Measurements from ENCODE around the gene ELN.
A peak's percentile ranks its signal among the peaks of the same experiment; 100 is the strongest.
"Not testable (repeated sequence)": the region's sequence is repeated elsewhere in the genome, so short reads cannot be mapped to it uniquely, and the experiment has no call there.

ELN gene

GRCh38 chr7:74044366-74045350 lies 16.7 kb downstream of the ELN start:
- ATAC-seq (replicated peaks), result no peak
- Mint-ChIP-seq H3K4me3 (no peak overlapping the region), H3K9me3 (no peaks in the 10 kb centered on the region), H3K27ac (no peak overlapping the region), H3K27me3 (peaks cover 6 to 49% of the 10 kb centered on the region in 2 donors), H3K36me3 (ENCODE audit: insufficient read depth) (no peaks in the 10 kb centered on the region), H3K4me1 (ENCODE audit: low read depth in 2 of 2) (no peaks in the 10 kb centered on the region)
- DNase-seq, result no peak

GRCh38 chr7:74046581-74046980 lies 18.6 kb downstream of the ELN start:
- ATAC-seq (replicated peaks); H3K9me3 Mint-ChIP-seq; H3K36me3 Mint-ChIP-seq (ENCODE audit: insufficient read depth); DNase-seq; H3K4me3 Mint-ChIP-seq; H3K4me1 Mint-ChIP-seq (ENCODE audit: low read depth in 2 of 2); H3K27ac Mint-ChIP-seq: not testable (repeated sequence)
- peaks cover 6 to 32% of the 10 kb centered on the region in 2 donors for H3K27me3 Mint-ChIP-seq

- Mint-ChIP-seq H3K4me3 (no peak overlapping the region), H3K36me3 (ENCODE audit: insufficient read depth) (no peaks in the 10 kb centered on the region), H3K27ac (no peak overlapping the region), H3K27me3 (peaks cover 6 to 18% of the 10 kb centered on the region in 2 donors), H3K4me1 (ENCODE audit: low read depth in 2 of 2) (peaks cover 0 to 8% of the 10 kb centered on the region in 2 donors), H3K9me3 (no peaks in the 10 kb centered on the region)
- no peak for DNase-seq
- ATAC-seq (replicated peaks), result no peak
These were observed 19.9 kb downstream of the ELN start for GRCh38 chr7:74047804-74048380.

- Mint-ChIP-seq H3K27me3 (peaks cover 0 to 6% of the 10 kb centered on the region in 2 donors), H3K4me3 (no peak overlapping the region), H3K9me3 (no peaks in the 10 kb centered on the region), H3K4me1 (ENCODE audit: low read depth in 2 of 2) (peaks cover 0 to 8% of the 10 kb centered on the region in 2 donors), H3K27ac (no peak overlapping the region), H3K36me3 (ENCODE audit: insufficient read depth) (no peaks in the 10 kb centered on the region)
- no peak for ATAC-seq (replicated peaks)
- no peak for DNase-seq
These were observed 21.1 kb downstream of the ELN start for GRCh38 chr7:74048999-74049599.

- DNase-seq (no peak), ATAC-seq (replicated peaks) (no peak)
- no peaks in the 10 kb centered on the region for H3K9me3 Mint-ChIP-seq
- H3K27ac Mint-ChIP-seq, result no peak overlapping the region
- no peaks in the 10 kb centered on the region for H3K36me3 Mint-ChIP-seq (ENCODE audit: insufficient read depth)
- no peaks in the 10 kb centered on the region for H3K27me3 Mint-ChIP-seq
- peaks cover 0 to 8% of the 10 kb centered on the region in 2 donors for H3K4me1 Mint-ChIP-seq (ENCODE audit: low read depth in 2 of 2)
- no peak overlapping the region for H3K4me3 Mint-ChIP-seq
These were observed 22.2 kb downstream of the ELN start for GRCh38 chr7:74049997-74050798.

- Mint-ChIP-seq H3K27ac (no peak overlapping the region), H3K4me3 (no peak overlapping the region), H3K4me1 (ENCODE audit: low read depth in 2 of 2) (peaks cover 0 to 8% of the 10 kb centered on the region in 2 donors), H3K36me3 (ENCODE audit: insufficient read depth) (peaks cover 3% of the 10 kb centered on the region), H3K27me3 (no peaks in the 10 kb centered on the region), H3K9me3 (no peaks in the 10 kb centered on the region)
- no peak for DNase-seq
- ATAC-seq (replicated peaks), result no peak
These were observed 23.2 kb downstream of the ELN start for GRCh38 chr7:74051193-74051592.

- H3K36me3 Mint-ChIP-seq (ENCODE audit: insufficient read depth), result peaks cover 4% of the 10 kb centered on the region
- no peaks in the 10 kb centered on the region for H3K27me3 Mint-ChIP-seq
- DNase-seq, result no peak
- no peak for ATAC-seq (replicated peaks)
- H3K4me3 Mint-ChIP-seq, result no peak overlapping the region
- H3K4me1 Mint-ChIP-seq (ENCODE audit: low read depth in 2 of 2), result peaks cover 0 to 8% of the 10 kb centered on the region in 2 donors
- H3K27ac Mint-ChIP-seq, result no peak overlapping the region
- no peaks in the 10 kb centered on the region for H3K9me3 Mint-ChIP-seq
These were observed 23.8 kb downstream of the ELN start for GRCh38 chr7:74051629-74052410.

GRCh38 chr7:74052628-74053027 lies 24.7 kb downstream of the ELN start:
- H3K27me3 Mint-ChIP-seq, result peaks cover 0 to 2% of the 10 kb centered on the region in 2 donors
- no peaks in the 10 kb centered on the region for H3K9me3 Mint-ChIP-seq
- H3K27ac Mint-ChIP-seq, result no peak overlapping the region
- no peak overlapping the region for H3K4me3 Mint-ChIP-seq
- peaks cover 4% of the 10 kb centered on the region for H3K36me3 Mint-ChIP-seq (ENCODE audit: insufficient read depth)
- DNase-seq, result no peak
- ATAC-seq (replicated peaks), result no peak
- peaks cover 0 to 8% of the 10 kb centered on the region in 2 donors for H3K4me1 Mint-ChIP-seq (ENCODE audit: low read depth in 2 of 2)

- H3K36me3 Mint-ChIP-seq (ENCODE audit: insufficient read depth), result peaks cover 4% of the 10 kb centered on the region
- H3K27me3 Mint-ChIP-seq, result peaks cover 9 to 13% of the 10 kb centered on the region in 2 donors
- ATAC-seq (replicated peaks) (no peak), DNase-seq (no peak)
- H3K27ac Mint-ChIP-seq, result no peak overlapping the region
- no peak overlapping the region for H3K4me3 Mint-ChIP-seq
- H3K4me1 Mint-ChIP-seq (ENCODE audit: low read depth in 2 of 2), result peaks cover 0 to 12% of the 10 kb centered on the region in 2 donors
- no peaks in the 10 kb centered on the region for H3K9me3 Mint-ChIP-seq
These were observed 25.7 kb downstream of the ELN start for GRCh38 chr7:74053589-74054186.

- Mint-ChIP-seq H3K9me3 (no peaks in the 10 kb centered on the region), H3K27me3 (peaks cover 9 to 16% of the 10 kb centered on the region in 2 donors), H3K4me3 (no peak overlapping the region), H3K27ac (no peak overlapping the region), H3K36me3 (ENCODE audit: insufficient read depth) (peaks cover 4% of the 10 kb centered on the region), H3K4me1 (ENCODE audit: low read depth in 2 of 2) (peaks cover 0 to 12% of the 10 kb centered on the region in 2 donors)
- ATAC-seq (replicated peaks) (no peak), DNase-seq (no peak)
These were observed 28.3 kb downstream of the ELN start for GRCh38 chr7:74056096-74056915.

- H3K4me3 Mint-ChIP-seq, result no peak overlapping the region
- no peaks in the 10 kb centered on the region for H3K9me3 Mint-ChIP-seq
- peaks cover 10% of the 10 kb centered on the region for H3K36me3 Mint-ChIP-seq (ENCODE audit: insufficient read depth)
- DNase-seq, result no peak
- no peak for ATAC-seq (replicated peaks)
- peak overlapping the region in 1 of 2 donors; percentile 24 for H3K27ac Mint-ChIP-seq
- H3K27me3 Mint-ChIP-seq, result peaks cover 9 to 16% of the 10 kb centered on the region in 2 donors
- H3K4me1 Mint-ChIP-seq (ENCODE audit: low read depth in 2 of 2), result peaks cover 7 to 13% of the 10 kb centered on the region in 2 donors
These were observed 29.4 kb downstream of the ELN start for GRCh38 chr7:74057216-74057925.

Data from effector memory CD8-positive, alpha-beta T cell (primary cell).